Measurements from ENCODE around the gene RPS17.

Gene RPS17

GRCh38 chr15:82548700-82549099 lies 8.4 kb upstream of the RPS17 start:
- TF ChIP-seq CTCF (conservative IDR thresholded peaks at IDR 0.05), result no peak
- H3K27ac ChIP-seq, result no peak overlapping the region

- no peak overlapping the region for H3K27ac ChIP-seq
- TF ChIP-seq CTCF (conservative IDR thresholded peaks at IDR 0.05), result no peak
These were observed 5.2 kb upstream of the RPS17 start for GRCh38 chr15:82545478-82545877.

- no peak for TF ChIP-seq CTCF (conservative IDR thresholded peaks at IDR 0.05)
- H3K27ac ChIP-seq, result no peak overlapping the region
These were observed 4.7 kb upstream of the RPS17 start for GRCh38 chr15:82545002-82545401.

- H3K27ac ChIP-seq, result no peak overlapping the region
- TF ChIP-seq CTCF (conservative IDR thresholded peaks at IDR 0.05), result no peak
These were observed 4.2 kb upstream of the RPS17 start for GRCh38 chr15:82544431-82544830.

- no peak overlapping the region for H3K27ac ChIP-seq
- TF ChIP-seq CTCF (conservative IDR thresholded peaks at IDR 0.05), result no peak
These were observed 2.9 kb upstream of the RPS17 start for GRCh38 chr15:82543160-82543559.

GRCh38 chr15:82540984-82541431 lies 751 bp upstream of the RPS17 start:
- TF ChIP-seq CTCF (conservative IDR thresholded peaks at IDR 0.05), result no peak
- peak overlapping the region; percentile 98 for H3K27ac ChIP-seq

- H3K27ac ChIP-seq, result peak overlapping the region; percentile 98
- no peak for TF ChIP-seq CTCF (conservative IDR thresholded peaks at IDR 0.05)
These were observed 584 bp downstream of the RPS17 start for GRCh38 chr15:82539691-82540054.

All from VCaP (cell line).